GM19023 (cell line): Measurements from ENCODE around the gene TNIK.

ENCODE experiments used
- ATAC-seq: cut with Tn5 transposase; IDR thresholded peaks from one replicate; pipeline ENCODE4 v1.9.1; 2021; ENCODE audit warnings: mild to moderate bottlenecking, moderate library complexity; ENCODE audit not compliant: unreplicated experiment

TNIK gene

DNA sequence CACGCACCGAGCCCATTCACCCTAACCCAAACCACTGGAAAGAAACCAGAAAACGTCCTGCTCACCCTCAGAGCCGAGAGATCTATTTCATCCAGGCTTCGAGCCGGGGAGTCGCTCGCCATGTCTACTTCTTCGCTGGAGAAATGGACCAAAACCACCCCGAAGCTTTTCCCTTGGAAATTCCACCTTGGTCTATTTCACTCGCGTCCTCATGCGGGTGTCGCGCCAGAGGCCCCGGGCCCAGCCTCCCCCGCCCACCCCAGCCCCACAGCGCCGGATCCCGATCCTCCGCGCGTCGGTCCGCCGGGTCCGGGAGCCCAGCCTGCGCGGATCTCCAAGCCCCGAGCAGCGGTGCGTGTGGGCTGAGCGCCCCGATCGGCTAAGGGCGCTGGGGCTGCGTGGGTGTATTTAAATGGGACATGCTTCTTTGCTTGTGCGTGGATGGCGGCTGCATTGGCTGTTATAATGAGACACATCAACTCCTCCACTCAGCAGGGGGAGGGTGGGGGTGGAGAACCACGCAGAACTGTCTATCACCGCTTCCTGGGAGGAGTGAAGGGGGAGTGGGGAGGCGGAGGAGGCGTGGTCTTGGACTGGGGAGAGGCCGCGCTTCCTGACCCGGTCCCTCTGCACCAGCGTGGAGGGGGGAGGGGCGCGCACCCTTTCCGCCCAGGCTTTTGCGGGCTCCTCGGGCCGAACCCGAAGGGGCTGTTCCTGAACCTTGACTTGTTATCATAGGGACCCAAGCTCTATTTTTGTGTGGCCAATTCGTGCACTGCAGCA lies at the start of gene TNIK:
Gene TNIK, minus strand, starts transcription at position 464 of the 783 bp plus-strand sequence. Its CDS starts 342 bp downstream, at position 122.
- ATAC-seq, result peak; percentile 86

- no peak for ATAC-seq
Measured at GRCh38 chr3:171508676-171509075, 48.5 kb upstream of the TNIK start.

GRCh38 chr3:171508206-171508605 lies 48.0 kb upstream of the TNIK start:
- ATAC-seq, result no peak

GRCh38 chr3:171506743-171507319 lies 46.6 kb upstream of the TNIK start:
- no peak for ATAC-seq

- ATAC-seq, result no peak
Measured at GRCh38 chr3:171505822-171506333, 45.7 kb upstream of the TNIK start.

DNA sequence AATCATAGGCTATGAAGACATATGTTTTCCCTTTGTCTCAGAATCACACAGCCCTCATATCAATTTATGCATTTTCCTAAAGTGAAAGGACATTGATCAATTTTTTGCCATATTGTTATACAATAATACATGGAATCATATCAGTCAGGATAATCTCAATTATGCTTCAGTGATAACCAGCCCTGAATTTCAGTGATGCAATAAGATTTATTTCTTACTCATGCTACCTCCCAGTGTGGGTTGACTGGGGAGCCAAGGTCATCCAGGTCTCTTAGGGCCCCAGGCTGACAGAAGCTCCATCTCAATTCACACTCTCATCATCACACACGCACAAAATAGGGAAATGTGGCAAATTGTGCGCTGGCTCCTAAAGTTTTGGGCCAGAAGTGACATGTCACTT lies 44.2 kb upstream of the TNIK start:
- no peak for ATAC-seq

GRCh38 chr3:171503817-171504216 lies 43.6 kb upstream of the TNIK start:
- no peak for ATAC-seq

DNA sequence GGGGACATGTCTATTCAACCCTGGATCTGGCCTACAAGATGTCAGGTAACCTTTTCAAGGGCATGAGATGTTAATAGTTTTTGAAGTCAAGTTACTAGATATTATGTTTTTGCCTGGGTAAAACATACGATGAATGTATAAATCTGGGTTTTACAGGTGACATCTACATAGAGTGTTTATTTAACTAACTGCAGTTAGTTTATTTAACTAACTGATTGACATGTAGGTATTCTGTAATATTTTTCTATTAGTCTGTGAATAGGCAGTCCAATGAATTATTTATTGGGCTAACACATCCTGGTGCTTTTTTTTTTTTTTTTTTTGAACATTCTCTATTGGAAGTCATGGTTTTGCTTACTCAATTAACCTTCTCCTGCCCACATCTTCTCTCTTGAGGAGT lies 38.7 kb upstream of the TNIK start:
- no peak for ATAC-seq

GRCh38 chr3:171497468-171497867 lies 37.3 kb upstream of the TNIK start:
- no peak for ATAC-seq

DNA sequence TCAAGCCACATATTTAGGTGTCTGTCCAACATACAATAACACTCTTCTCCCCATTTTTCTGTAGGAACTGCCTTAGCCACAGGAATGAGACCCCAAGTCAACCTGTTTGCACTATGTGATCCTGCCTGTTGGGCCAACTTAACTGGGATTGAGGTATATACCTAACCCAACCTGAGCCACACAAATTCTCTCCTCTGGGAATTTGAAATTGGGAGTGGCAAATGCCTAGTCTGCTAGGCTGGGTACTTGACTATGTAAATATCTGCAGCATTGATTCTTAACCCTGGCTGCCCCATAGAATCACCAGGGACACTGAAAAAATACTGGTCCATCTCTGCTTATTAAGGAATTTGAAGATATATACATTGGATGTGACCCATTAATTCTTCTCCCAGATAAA lies 35.2 kb upstream of the TNIK start:
- ATAC-seq, result no peak

DNA sequence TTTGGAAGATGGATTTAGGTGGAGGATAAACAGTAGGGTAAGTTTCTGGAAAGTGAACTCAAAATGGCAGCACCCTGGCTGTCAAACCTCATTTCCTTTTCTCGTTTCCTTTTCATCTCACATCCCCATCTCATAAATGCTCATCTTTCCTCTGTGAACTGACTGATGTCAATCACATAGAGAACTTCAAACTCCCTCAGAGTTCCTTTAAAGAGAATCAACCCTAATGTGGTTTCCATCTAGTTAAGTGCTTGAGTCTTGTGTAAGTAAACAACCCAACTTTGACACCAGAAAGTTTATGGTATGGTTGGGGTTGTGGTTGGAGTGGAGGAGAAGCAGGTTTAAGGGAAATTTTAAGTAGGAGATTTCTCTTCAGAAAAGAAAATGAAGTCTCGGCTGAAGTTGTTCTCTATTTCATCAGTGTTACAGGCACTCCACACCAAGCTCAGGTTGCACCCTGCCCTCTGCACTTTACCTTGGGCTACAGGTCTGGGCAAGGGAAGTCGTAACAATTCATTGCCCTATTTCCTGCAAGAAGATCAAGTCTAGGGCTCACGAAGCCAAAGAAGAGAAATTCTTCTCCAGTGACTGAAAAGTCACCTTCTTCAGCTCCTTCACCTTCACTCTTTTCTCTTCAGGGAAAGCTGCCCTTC lies 34.4 kb upstream of the TNIK start:
- ATAC-seq, result no peak

GRCh38 chr3:171491361-171491760 lies 31.2 kb upstream of the TNIK start:
- no peak for ATAC-seq

- ATAC-seq, result no peak
Measured at GRCh38 chr3:171490901-171491300, 30.7 kb upstream of the TNIK start.

GRCh38 chr3:171489348-171489747 lies 29.1 kb upstream of the TNIK start:
- no peak for ATAC-seq

DNA sequence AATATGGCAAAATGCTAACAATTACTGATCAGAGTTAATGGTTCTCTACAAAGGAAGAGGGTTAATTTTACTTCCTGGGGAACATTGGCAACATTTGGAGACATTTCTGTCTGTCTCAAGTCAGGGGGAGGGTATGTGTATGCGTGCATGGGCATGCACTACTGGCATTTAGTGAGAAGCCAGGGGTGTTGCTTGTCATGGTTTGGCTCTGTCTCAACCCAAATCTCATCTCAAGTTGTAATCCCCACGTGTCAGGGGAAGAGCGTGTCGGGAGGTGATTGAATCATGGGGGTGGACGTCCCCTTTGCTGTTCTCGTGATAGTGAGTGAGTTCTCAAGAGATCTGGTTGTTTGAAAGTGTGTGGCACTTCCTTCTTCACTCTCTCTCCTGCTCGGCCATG lies 28.3 kb upstream of the TNIK start:
- ATAC-seq, result no peak

GRCh38 chr3:171487382-171487781 lies 27.2 kb upstream of the TNIK start:
- no peak for ATAC-seq

GRCh38 chr3:171485338-171485737 lies 25.1 kb upstream of the TNIK start:
- no peak for ATAC-seq

GRCh38 chr3:171481011-171481410 lies 20.8 kb upstream of the TNIK start:
- peak; percentile 10 for ATAC-seq

GRCh38 chr3:171480526-171480925 lies 20.3 kb upstream of the TNIK start:
- ATAC-seq, result peak; percentile 76

GRCh38 chr3:171476532-171477102 lies 16.4 kb upstream of the TNIK start:
- ATAC-seq, result no peak

DNA sequence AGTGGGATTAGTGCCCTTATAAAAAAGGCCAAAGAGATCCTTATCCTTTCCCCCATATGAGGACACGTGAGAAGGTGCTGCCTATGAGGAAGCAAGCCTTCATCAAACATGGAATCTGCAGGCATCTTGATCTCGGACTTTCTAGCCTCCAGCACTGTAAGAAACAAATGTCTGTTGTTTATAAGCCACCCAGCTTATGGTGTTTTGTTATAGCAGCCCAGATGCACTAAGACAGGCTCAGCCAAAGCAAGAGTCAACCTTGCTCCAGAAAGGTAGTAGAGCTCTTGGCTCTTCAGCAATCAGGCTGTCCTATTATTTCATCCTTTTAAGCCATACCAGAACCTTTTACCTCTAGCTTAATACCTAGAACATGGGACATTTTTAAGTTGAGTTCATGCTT lies 12.3 kb upstream of the TNIK start:
- ATAC-seq, result no peak
